Effector memory CD4-positive, alpha-beta T cell (primary cell): ENCODE data around the gene ATP6V1C2.
A peak's percentile ranks its signal among the peaks of the same experiment; 100 is the strongest.

Experiments used
- DNase-seq, 3 donors: peaks; one replicate each; pipeline ENCODE4 v3.0.0-alpha.2; 2020
- H3K27ac ChIP-seq: 2 replicates; pipeline ENCODE4 v1.7.0; 2013; ENCODE audit warnings: mild to moderate bottlenecking, low read length, moderate library complexity; ENCODE audit not compliant: insufficient read depth, poor library complexity, severe bottlenecking
- H3K27me3 ChIP-seq: replicated peaks from 2 replicates; pipeline ENCODE4 v1.7.0; 2013; ENCODE audit warnings: mild to moderate bottlenecking, low read length; ENCODE audit not compliant: insufficient read depth, control insufficient read depth, poor library complexity, severe bottlenecking
- H3K36me3 ChIP-seq: 2 replicates; pipeline ENCODE4 v1.7.0; 2013; ENCODE audit warnings: mild to moderate bottlenecking, low read length, moderate library complexity; ENCODE audit not compliant: control insufficient read depth, insufficient read depth
- H3K4me1 ChIP-seq: 2 replicates; pipeline ENCODE4 v1.7.0; 2013; ENCODE audit warnings: low read length, mild to moderate bottlenecking; ENCODE audit not compliant: control insufficient read depth, insufficient read depth, poor library complexity, severe bottlenecking
- H3K4me3 ChIP-seq: 2 replicates; pipeline ENCODE4 v1.7.0; 2013; ENCODE audit warnings: low read length, low read depth, mild to moderate bottlenecking; ENCODE audit not compliant: insufficient read depth, poor library complexity, severe bottlenecking
- H3K9me3 ChIP-seq: 2 replicates; pipeline ENCODE4 v1.7.0; 2013; ENCODE audit warnings: mild to moderate bottlenecking, low read length, moderate library complexity; ENCODE audit not compliant: control insufficient read depth

ATP6V1C2 gene

GRCh38 chr2:10704034-10704594 lies 17.3 kb upstream of the ATP6V1C2 start:
- Histone ChIP-seq H3K27me3 (no peaks in the 10 kb centered on the region), H3K4me1 (no peaks in the 10 kb centered on the region), H3K36me3 (no peaks in the 10 kb centered on the region), H3K27ac (no peak overlapping the region), H3K9me3 (no peaks in the 10 kb centered on the region), H3K4me3 (no peak overlapping the region)
- DNase-seq, result no peak

DNA sequence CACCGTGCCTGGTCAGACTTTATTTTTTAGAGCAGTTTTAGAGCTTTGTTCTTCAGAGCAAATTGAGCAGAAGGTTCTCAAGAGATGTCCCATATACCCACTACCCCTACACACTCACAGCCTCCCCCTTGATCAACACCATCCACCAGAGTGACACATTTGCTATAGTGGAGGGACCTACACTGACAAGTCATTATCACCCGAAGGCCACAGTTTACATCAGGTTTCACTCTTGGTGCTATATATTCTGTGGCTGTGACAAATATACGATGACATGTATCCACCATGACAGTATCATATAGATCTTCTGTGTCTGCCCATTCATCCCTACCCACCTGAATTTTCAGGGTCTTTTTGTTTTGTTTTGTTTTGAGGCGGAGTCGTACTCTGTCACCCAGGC lies 15.4 kb upstream of the ATP6V1C2 start:
- H3K9me3 ChIP-seq, result no peaks in the 10 kb centered on the region
- no peak overlapping the region for H3K27ac ChIP-seq
- H3K4me3 ChIP-seq, result no peak overlapping the region
- no peaks in the 10 kb centered on the region for H3K4me1 ChIP-seq
- H3K27me3 ChIP-seq, result no peaks in the 10 kb centered on the region
- DNase-seq, result no peak
- H3K36me3 ChIP-seq, result no peaks in the 10 kb centered on the region

- Histone ChIP-seq H3K4me3 (no peak overlapping the region), H3K4me1 (no peaks in the 10 kb centered on the region), H3K27ac (no peak overlapping the region), H3K36me3 (no peaks in the 10 kb centered on the region), H3K27me3 (no peaks in the 10 kb centered on the region), H3K9me3 (no peaks in the 10 kb centered on the region)
- DNase-seq, result no peak
Observed at GRCh38 chr2:10707831-10708230, 13.6 kb upstream of the ATP6V1C2 start.

DNA sequence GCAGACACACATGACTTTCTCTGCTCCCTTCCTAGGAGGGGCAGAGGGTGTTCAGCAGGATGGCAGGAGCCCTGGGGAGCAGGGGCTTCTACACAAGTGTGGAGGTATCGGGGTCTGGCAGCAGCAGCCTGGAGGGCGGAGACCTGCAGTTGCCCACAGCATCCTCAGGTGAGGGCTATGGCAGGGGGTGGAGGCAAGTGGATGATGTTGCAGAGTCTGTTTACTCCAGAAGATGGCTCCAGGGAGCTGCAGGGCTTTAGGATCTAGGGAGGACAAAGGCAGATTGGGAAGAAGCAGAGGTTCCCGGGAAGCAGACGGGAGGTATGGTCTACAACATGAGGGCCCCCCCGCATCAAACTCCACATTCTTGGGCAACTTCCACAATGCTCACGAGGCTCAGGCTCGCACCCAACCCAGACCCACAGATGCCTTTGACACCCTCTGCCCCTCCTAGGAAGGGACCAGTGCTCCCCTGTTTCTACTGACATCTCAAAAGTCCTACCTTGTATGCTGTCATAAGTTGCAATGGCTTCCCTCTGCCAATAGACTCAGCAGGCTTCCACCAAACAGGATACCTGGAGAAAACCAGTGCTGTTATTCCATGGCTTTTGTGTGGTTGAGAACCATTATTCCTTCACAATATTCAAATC lies 12.0 kb upstream of the ATP6V1C2 start:
- no peaks in the 10 kb centered on the region for H3K27me3 ChIP-seq
- DNase-seq, result no peak
- no peaks in the 10 kb centered on the region for H3K4me1 ChIP-seq
- no peak overlapping the region for H3K4me3 ChIP-seq
- H3K9me3 ChIP-seq, result no peaks in the 10 kb centered on the region
- H3K27ac ChIP-seq, result no peak overlapping the region
- no peaks in the 10 kb centered on the region for H3K36me3 ChIP-seq

DNA sequence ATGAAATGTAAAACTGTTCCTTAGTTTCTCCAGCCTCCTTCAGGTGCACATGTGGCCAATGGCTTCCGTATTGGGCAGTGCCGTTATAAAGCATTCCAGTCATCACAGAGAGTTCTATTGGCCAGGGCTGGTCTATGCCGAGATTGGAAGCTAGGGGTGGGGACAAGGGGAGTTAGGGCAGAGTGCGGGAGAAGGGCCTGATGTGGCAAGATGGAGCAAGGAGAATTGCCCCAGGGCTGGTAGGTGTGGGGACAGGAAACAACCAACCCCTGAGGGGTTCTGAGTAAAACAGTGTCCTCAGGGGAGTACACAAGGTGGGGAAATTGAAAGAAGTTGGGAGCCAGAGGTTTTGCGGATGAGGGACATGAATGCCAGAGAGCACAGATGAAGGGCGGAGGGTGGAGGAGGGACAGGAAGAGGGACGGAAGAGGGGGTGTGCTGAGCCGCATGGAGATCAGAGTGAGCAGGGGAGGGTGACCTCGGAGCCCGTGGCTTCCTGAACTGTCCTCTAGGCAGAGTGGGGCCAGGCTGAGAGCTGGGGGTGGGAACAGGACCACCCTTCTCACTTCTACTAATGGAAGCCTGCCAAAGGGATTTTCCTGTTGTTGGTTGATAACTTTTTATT lies 9.1 kb upstream of the ATP6V1C2 start:
- no peak overlapping the region for H3K4me3 ChIP-seq
- no peak overlapping the region for H3K27ac ChIP-seq
- no peak for DNase-seq
- no peaks in the 10 kb centered on the region for H3K27me3 ChIP-seq
- H3K4me1 ChIP-seq, result no peaks in the 10 kb centered on the region
- H3K36me3 ChIP-seq, result no peaks in the 10 kb centered on the region
- H3K9me3 ChIP-seq, result no peaks in the 10 kb centered on the region

GRCh38 chr2:10716581-10716980 lies 4.8 kb upstream of the ATP6V1C2 start:
- DNase-seq, result no peak
- Histone ChIP-seq H3K4me1 (no peaks in the 10 kb centered on the region), H3K9me3 (no peaks in the 10 kb centered on the region), H3K36me3 (no peaks in the 10 kb centered on the region), H3K27ac (no peak overlapping the region), H3K4me3 (no peak overlapping the region), H3K27me3 (peaks cover 1% of the 10 kb centered on the region)

GRCh38 chr2:10717628-10718027 lies 3.8 kb upstream of the ATP6V1C2 start:
- no peak overlapping the region for H3K27ac ChIP-seq
- H3K27me3 ChIP-seq, result peaks cover 12% of the 10 kb centered on the region
- H3K9me3 ChIP-seq, result no peaks in the 10 kb centered on the region
- no peaks in the 10 kb centered on the region for H3K36me3 ChIP-seq
- H3K4me1 ChIP-seq, result peaks cover 4% of the 10 kb centered on the region
- DNase-seq, result no peak
- no peak overlapping the region for H3K4me3 ChIP-seq

DNA sequence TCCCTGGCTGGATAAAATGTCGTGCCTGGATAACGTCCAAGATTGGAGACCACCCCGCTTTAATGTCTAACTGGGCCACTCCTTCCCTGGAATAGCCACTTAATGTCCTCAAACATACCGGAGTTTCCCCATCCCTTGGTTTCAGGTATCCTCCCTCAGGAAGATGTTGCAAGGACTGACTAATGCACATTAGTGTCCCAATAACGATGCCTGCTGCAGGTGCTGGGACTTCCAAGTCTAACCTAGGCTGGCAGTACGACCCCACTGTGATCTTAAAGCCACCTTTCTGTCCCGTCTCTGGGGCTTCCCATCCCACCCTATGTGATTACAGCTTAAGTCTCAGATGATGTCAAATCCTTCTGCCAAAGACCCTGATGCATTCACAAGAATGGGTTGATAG lies 1.1 kb upstream of the ATP6V1C2 start:
- Histone ChIP-seq H3K4me1 (peaks cover 4% of the 10 kb centered on the region), H3K27ac (no peak overlapping the region), H3K27me3 (peaks cover 18% of the 10 kb centered on the region), H3K9me3 (no peaks in the 10 kb centered on the region), H3K36me3 (no peaks in the 10 kb centered on the region), H3K4me3 (no peak overlapping the region)
- no peak for DNase-seq

- DNase-seq, result no peak
- no peaks in the 10 kb centered on the region for H3K9me3 ChIP-seq
- H3K4me1 ChIP-seq, result peaks cover 4% of the 10 kb centered on the region
- H3K27ac ChIP-seq, result no peak overlapping the region
- no peaks in the 10 kb centered on the region for H3K36me3 ChIP-seq
- H3K27me3 ChIP-seq, result peaks cover 18% of the 10 kb centered on the region
- peak overlapping the region; percentile 39 for H3K4me3 ChIP-seq
Observed at GRCh38 chr2:10720947-10721395, 459 bp upstream of the ATP6V1C2 start.

GRCh38 chr2:10722252-10722825 lies 909 bp downstream of the ATP6V1C2 start:
- Histone ChIP-seq H3K27me3 (peaks cover 18% of the 10 kb centered on the region), H3K9me3 (no peaks in the 10 kb centered on the region), H3K4me1 (peaks cover 4% of the 10 kb centered on the region), H3K36me3 (no peaks in the 10 kb centered on the region), H3K4me3 (peak overlapping the region; percentile 39), H3K27ac (no peak overlapping the region)
- no peak for DNase-seq
